Measurements from ENCODE around the gene GLIS1.
A peak's percentile ranks its signal among the peaks of the same experiment; 100 is the strongest.

Gene GLIS1

DNA sequence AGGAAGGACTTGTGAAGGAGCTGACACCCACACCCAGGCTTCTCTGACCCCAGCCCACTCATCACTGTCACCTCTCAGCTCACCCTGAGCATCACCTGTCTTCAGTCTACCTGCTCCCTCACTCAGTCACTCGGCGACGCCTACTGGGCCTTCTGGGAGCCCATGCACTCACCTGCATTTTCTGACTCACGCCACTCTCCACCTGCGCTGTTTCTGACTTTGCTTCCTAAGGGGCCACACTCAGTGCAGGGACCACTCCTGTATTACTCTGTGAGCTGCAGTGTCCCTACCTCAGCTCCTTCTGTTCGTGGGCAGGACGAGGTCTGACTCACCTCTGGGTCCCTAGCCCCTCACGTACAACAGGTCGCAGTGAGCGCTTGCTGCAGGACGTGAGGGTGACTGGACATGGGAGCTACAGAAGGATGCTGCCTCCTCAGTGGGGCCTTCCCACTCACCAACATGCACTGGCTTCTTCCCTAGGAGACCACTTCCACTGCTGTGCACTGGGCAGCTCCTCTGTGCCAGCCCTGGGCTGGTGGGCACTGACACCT is 102.3 kb downstream of the GLIS1 start:
- Histone ChIP-seq H3K36me3 (ENCODE audit: low read depth) (no peaks in the 10 kb centered on the region), H3K4me1 (ENCODE audit: insufficient read depth, poor library complexity, severe bottlenecking) (peaks cover 2% of the 10 kb centered on the region), H3K4me3 (ENCODE audit: severe bottlenecking) (no peak overlapping the region), H3K27me3 (ENCODE audit: insufficient read depth, poor library complexity, severe bottlenecking) (no peaks in the 10 kb centered on the region), H3K9me3 (ENCODE audit: severe bottlenecking) (no peaks in the 10 kb centered on the region), H3K27ac (ENCODE audit: poor library complexity, severe bottlenecking) (no peak overlapping the region)
- peak; percentile 34 for DNase-seq (ENCODE audit: low spot score)
- TF ChIP-seq, protein P1, sequence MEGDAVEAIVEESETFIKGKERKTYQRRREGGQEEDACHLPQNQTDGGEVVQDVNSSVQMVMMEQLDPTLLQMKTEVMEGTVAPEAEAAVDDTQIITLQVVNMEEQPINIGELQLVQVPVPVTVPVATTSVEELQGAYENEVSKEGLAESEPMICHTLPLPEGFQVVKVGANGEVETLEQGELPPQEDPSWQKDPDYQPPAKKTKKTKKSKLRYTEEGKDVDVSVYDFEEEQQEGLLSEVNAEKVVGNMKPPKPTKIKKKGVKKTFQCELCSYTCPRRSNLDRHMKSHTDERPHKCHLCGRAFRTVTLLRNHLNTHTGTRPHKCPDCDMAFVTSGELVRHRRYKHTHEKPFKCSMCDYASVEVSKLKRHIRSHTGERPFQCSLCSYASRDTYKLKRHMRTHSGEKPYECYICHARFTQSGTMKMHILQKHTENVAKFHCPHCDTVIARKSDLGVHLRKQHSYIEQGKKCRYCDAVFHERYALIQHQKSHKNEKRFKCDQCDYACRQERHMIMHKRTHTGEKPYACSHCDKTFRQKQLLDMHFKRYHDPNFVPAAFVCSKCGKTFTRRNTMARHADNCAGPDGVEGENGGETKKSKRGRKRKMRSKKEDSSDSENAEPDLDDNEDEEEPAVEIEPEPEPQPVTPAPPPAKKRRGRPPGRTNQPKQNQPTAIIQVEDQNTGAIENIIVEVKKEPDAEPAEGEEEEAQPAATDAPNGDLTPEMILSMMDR (IDR thresholded peaks at IDR 0.05; ENCODE audit: poor library complexity, severe bottlenecking), result no peak
- no peak for ATAC-seq (ENCODE audit: low read depth)

DNA sequence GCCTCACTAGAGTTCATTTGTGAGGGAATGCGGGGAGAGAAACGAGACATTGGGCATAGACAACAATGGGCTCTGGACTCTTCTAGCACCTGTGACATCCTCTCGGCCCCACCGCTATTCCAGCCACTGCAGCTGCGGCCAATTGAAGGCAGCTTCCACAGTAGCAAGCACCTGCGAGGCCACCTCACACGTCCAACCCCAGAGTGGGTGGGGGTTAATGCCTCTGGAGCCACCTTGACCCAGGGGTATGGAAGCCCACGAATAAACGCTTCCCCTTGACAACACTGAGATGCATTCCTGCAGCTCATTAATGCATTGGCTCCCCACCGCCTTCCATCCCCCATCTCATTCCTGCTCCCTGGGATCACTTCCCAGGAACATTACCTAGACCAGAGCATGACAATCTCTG is 104.4 kb downstream of the GLIS1 start:
- H3K9me3 ChIP-seq (ENCODE audit: severe bottlenecking), result no peaks in the 10 kb centered on the region
- TF ChIP-seq, protein P1 (IDR thresholded peaks at IDR 0.05; ENCODE audit: poor library complexity, severe bottlenecking), result no peak
- H3K4me1 ChIP-seq (ENCODE audit: insufficient read depth, poor library complexity, severe bottlenecking), result no peaks in the 10 kb centered on the region
- H3K27ac ChIP-seq (ENCODE audit: poor library complexity, severe bottlenecking), result no peak overlapping the region
- no peaks in the 10 kb centered on the region for H3K27me3 ChIP-seq (ENCODE audit: insufficient read depth, poor library complexity, severe bottlenecking)
- no peak for ATAC-seq (ENCODE audit: low read depth)
- H3K4me3 ChIP-seq (ENCODE audit: severe bottlenecking), result no peak overlapping the region
- H3K36me3 ChIP-seq (ENCODE audit: low read depth), result no peaks in the 10 kb centered on the region
- peak; percentile 19 for DNase-seq (ENCODE audit: low spot score)

DNA sequence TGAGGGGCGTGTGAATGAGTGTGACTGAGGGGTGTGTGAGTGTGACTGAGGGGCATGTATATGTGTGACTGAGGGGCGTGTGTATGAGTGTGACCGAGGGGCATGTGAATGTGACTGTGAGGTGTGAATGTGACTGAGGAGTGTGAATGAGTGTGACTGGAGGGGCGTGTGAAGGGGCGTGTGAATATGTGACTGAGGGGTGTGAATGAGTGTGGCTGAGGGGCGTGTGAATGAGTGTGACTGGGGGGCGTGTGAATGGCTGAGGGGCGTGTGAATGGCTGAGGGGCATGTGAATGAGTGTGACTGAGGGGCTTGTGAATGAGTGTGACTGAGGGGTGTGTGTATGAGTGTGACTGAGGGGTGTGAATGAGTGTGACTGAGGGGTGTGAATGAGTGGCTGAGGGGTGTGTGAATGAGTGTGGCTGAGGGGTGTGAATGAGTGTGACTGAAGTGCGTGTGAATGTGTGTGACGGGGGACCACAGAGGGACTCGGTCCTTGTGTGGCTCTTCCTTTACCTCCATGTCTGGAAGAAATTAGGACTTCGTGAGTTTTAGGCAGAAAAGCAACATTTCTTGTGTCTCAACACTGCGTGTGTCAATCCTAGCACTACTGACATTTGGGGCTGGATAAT is 105.8 kb downstream of the GLIS1 start:
- no peak for ATAC-seq (ENCODE audit: low read depth)
- DNase-seq (ENCODE audit: low spot score), result no peak
- Histone ChIP-seq H3K4me3 (ENCODE audit: severe bottlenecking) (no peak overlapping the region), H3K27me3 (ENCODE audit: insufficient read depth, poor library complexity, severe bottlenecking) (no peaks in the 10 kb centered on the region), H3K36me3 (ENCODE audit: low read depth) (no peaks in the 10 kb centered on the region), H3K27ac (ENCODE audit: poor library complexity, severe bottlenecking) (no peak overlapping the region), H3K9me3 (ENCODE audit: severe bottlenecking) (no peaks in the 10 kb centered on the region), H3K4me1 (ENCODE audit: insufficient read depth, poor library complexity, severe bottlenecking) (no peaks in the 10 kb centered on the region)
- TF ChIP-seq, protein P1 (IDR thresholded peaks at IDR 0.05; ENCODE audit: poor library complexity, severe bottlenecking), result no peak

DNA sequence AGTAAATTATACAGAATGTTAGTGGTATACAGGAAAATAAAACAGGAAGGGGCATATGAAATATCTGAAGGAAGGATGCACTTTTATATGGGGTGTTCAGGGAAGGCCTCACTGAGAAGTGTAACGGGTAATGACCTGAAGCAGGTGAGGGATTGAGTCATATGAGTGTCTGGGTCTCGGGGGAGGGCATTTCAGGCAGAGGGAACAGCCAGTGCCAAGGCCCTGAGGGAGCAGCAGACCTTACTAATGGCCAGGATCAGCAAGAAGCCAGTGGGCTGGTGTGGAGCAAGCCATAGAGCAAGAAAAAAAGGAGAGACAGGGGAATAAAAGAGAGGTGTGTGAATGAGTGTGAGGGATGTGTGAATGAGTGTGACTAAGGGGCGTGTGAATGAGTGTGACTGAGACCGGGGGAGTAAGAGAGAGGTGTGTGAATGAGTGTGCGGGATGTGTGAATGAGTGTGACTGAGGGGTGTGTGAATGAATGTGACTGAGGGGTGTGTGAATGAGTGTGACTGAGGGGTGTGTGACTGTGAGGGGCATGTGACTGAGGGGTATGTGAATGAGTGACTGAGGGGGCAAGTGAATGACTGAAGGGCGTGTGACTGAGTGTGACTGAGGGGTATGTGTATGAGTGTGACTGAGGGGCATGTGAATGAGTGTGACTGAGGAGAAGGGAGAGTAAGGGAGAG is 107.2 kb downstream of the GLIS1 start:
- Histone ChIP-seq H3K4me3 (ENCODE audit: severe bottlenecking) (no peak overlapping the region), H3K27ac (ENCODE audit: poor library complexity, severe bottlenecking) (no peak overlapping the region), H3K27me3 (ENCODE audit: insufficient read depth, poor library complexity, severe bottlenecking) (no peaks in the 10 kb centered on the region), H3K9me3 (ENCODE audit: severe bottlenecking) (no peaks in the 10 kb centered on the region), H3K36me3 (ENCODE audit: low read depth) (no peaks in the 10 kb centered on the region), H3K4me1 (ENCODE audit: insufficient read depth, poor library complexity, severe bottlenecking) (no peaks in the 10 kb centered on the region)
- TF ChIP-seq, protein P1 (IDR thresholded peaks at IDR 0.05; ENCODE audit: poor library complexity, severe bottlenecking), result no peak
- DNase-seq (ENCODE audit: low spot score) (no peak), ATAC-seq (ENCODE audit: low read depth) (peak; percentile 38; the same call in 2 of the 3 replicates)

All from RWPE2 (cell line).